Type B pancreatic cell (in vitro differentiated cells): ENCODE results near the gene SLC30A1. TPM values are rescaled to one million over a fixed set of nuclear protein-coding genes. Genes with fewer than 3 reads are reported as not detected.
A peak's percentile ranks its signal among the peaks of the same experiment; 100 is the strongest.

ENCODE experiments used
- DNase-seq: peaks from one replicate; pipeline ENCODE4 v3.0.0; 2021; ENCODE audit warnings: mixed read lengths; ENCODE audit not compliant: unreplicated experiment; ENCODE audit errors: extremely low spot score
- H3K27ac Mint-ChIP-seq: 2 replicates; pipeline ENCODE4 v1.8.0; 2021; ENCODE audit warnings: mild to moderate bottlenecking, mixed read lengths
- H3K27me3 Mint-ChIP-seq: 2 replicates; pipeline ENCODE4 v1.8.0; 2021; ENCODE audit warnings: mixed read lengths
- H3K36me3 Mint-ChIP-seq: 2 replicates; pipeline ENCODE4 v1.8.0; 2021; ENCODE audit warnings: mixed read lengths
- H3K4me1 Mint-ChIP-seq: one replicate; pipeline ENCODE4 v1.8.0; 2021; ENCODE audit warnings: mixed read lengths; ENCODE audit not compliant: unreplicated experiment
- H3K4me3 Mint-ChIP-seq: 2 replicates; pipeline ENCODE4 v1.8.0; 2021; ENCODE audit warnings: mild to moderate bottlenecking, mixed read lengths
- H3K9me3 Mint-ChIP-seq: 2 replicates; pipeline ENCODE4 v1.8.0; 2021; ENCODE audit warnings: mixed read lengths
- total RNA-seq: library from RNA; stranded (reverse); gene quantifications from 2 replicates; pipeline ENCODE4 v1.2.1, GENCODE V29; 2021; ENCODE audit warnings: low replicate concordance
- TF ChIP-seq, protein P1 (sequence below): fragments of 200-600 bp; sonication (generic); conservative IDR thresholded peaks from 2 replicates; pipeline ENCODE4 v1.5.0; 2021; ENCODE audit warnings: antibody characterized with exemption, mild to moderate bottlenecking

SLC30A1 gene
- total RNA-seq, 1 donor from 2014 or later, result 21.8 TPM

DNA sequence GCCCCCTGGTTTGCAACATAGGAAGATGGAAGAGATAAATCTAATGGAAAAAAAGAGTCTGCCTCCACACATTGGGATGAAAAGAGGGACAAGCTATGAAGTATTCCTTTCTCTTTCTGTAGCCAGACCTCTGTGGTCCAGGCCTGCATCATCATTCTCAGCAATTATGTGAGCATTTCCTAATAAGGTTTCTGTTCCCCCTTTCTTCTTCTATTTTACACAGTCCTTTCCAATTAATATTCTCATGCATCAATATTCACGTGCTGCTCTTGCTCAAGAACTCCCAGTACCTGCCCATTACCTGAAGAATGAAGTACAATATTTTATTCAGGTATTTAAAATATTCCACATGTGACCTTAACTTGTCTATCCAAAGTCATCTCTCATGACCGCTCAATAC, 8.2 kb upstream of the SLC30A1 start:
- Mint-ChIP-seq H3K4me1 (peaks cover 3% of the 10 kb centered on the region), H3K4me3 (no peak overlapping the region), H3K27me3 (no peaks in the 10 kb centered on the region), H3K36me3 (no peaks in the 10 kb centered on the region), H3K27ac (no peak overlapping the region), H3K9me3 (no peaks in the 10 kb centered on the region)
- DNase-seq, result no peak
- TF ChIP-seq, protein P1, sequence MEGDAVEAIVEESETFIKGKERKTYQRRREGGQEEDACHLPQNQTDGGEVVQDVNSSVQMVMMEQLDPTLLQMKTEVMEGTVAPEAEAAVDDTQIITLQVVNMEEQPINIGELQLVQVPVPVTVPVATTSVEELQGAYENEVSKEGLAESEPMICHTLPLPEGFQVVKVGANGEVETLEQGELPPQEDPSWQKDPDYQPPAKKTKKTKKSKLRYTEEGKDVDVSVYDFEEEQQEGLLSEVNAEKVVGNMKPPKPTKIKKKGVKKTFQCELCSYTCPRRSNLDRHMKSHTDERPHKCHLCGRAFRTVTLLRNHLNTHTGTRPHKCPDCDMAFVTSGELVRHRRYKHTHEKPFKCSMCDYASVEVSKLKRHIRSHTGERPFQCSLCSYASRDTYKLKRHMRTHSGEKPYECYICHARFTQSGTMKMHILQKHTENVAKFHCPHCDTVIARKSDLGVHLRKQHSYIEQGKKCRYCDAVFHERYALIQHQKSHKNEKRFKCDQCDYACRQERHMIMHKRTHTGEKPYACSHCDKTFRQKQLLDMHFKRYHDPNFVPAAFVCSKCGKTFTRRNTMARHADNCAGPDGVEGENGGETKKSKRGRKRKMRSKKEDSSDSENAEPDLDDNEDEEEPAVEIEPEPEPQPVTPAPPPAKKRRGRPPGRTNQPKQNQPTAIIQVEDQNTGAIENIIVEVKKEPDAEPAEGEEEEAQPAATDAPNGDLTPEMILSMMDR, result no peak

DNA sequence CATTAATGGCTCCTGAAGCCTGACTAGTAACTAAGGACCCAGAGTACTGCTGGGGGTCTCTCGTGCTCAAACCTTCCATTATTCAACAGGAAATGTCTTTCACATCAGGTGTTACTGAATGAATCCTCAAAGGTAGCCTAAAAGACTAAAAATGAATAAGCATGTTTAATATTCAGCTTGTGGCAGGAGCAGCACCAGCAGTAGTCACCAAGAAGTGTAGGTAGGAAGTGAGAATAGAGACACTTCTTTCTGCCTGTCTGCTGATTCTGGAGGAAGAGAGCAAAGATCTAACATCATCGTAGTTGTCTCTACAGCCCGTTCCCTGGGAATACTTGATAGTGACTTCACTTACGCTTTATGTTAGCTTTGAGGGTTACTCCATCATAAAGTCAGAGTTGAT, 7.6 kb upstream of the SLC30A1 start:
- no peaks in the 10 kb centered on the region for H3K4me1 Mint-ChIP-seq
- no peak for DNase-seq
- H3K27ac Mint-ChIP-seq, result no peak overlapping the region
- no peaks in the 10 kb centered on the region for H3K27me3 Mint-ChIP-seq
- TF ChIP-seq, protein P1, result no peak
- no peaks in the 10 kb centered on the region for H3K9me3 Mint-ChIP-seq
- H3K36me3 Mint-ChIP-seq, result no peaks in the 10 kb centered on the region
- no peak overlapping the region for H3K4me3 Mint-ChIP-seq

DNA sequence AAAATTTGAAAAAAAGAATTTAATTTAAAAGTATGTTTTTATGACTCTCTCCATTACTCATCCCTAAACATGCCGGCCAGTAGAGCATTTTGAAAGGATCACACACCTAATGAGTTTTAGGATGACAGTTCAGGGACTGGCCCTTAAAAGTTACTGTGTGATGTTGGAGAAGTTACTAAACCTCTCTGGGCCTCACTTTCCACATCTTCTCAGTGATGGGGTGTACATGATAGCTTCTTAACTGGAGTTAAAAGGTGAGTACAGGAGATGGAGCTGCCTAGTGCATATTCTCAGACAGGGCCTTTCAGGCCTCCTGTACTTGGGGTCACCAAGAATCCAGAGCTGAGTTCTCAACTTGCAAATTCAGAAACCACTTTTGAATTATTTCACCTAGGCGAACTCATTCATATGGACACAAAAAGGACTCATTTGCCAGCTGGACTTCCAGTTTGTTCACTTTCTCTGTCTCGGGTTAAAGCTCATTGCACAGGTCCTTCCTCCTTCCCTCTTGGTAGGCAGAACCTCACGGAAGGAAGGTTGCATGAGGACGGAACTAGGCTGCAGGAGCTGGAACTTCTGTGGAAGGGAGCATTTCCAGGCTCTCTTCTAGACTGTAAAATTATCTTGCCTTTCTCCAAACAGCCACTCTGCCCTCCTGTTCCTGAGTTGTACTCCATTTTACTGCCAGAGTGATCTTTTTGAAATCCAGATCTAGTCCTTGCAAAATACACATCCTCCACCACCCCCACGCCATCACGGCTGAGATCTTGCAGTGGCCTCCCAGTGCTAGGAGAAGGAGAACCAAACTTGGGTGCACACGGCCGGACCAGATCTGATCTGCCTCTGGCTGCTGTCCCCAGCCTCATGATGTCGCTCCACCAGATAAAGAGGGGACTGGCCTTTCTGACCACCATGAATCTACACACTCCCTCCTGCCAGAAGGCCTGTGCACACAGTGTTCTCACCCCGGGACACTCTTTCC, 4.3 kb upstream of the SLC30A1 start:
- Mint-ChIP-seq H3K27ac (no peak overlapping the region), H3K4me3 (no peak overlapping the region), H3K4me1 (peaks cover 13% of the 10 kb centered on the region), H3K9me3 (no peaks in the 10 kb centered on the region), H3K27me3 (no peaks in the 10 kb centered on the region), H3K36me3 (no peaks in the 10 kb centered on the region)
- DNase-seq, result no peak
- TF ChIP-seq, protein P1, result no peak

DNA sequence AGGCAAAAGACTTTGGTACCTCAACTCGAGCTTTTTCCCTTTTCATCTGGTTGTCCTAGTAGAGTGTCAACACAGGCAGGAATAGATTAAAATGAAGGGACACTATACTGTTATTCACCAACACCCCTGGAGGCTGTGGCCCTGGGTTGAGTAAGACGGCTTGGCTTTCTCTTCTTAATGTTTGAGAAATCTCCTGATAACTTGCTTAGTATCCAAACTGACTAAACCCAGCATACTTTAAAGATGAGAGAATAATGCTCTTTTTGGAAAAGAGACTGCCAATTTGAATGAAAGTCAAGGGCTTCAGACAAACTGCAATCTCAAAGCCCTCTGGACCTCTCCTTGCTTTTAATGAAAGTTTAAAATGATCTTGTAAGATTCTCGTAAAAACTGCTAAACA, 2.6 kb upstream of the SLC30A1 start:
- no peak for DNase-seq
- H3K27ac Mint-ChIP-seq, result no peak overlapping the region
- H3K4me3 Mint-ChIP-seq, result no peak overlapping the region
- TF ChIP-seq, protein P1, result no peak
- peaks cover 5% of the 10 kb centered on the region for H3K36me3 Mint-ChIP-seq
- H3K4me1 Mint-ChIP-seq, result peaks cover 14% of the 10 kb centered on the region
- H3K27me3 Mint-ChIP-seq, result no peaks in the 10 kb centered on the region
- H3K9me3 Mint-ChIP-seq, result no peaks in the 10 kb centered on the region

DNA sequence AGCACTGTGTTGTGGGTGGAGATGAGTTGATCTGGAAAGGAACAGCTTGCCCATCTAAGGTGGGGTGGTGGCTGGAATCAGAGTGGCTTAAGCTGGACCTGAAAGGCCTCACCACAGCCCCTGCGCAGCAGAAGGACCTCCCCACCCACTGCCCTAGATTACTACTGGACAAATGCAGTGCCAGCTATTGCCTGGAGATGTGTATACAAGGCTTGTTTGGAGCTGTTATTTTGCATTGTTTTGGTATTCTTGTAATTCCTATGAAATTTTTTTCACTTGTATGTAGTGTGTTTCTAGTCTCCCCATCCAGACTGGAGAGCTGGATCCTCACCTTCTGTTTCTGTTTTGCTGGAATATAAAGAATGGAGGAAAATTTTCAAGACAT, 1.3 kb upstream of the SLC30A1 start:
- TF ChIP-seq, protein P1, result no peak
- Mint-ChIP-seq H3K9me3 (no peaks in the 10 kb centered on the region), H3K4me3 (peak overlapping the region; percentile 91), H3K27me3 (no peaks in the 10 kb centered on the region), H3K27ac (peak overlapping the region; percentile 88), H3K4me1 (peaks cover 23% of the 10 kb centered on the region), H3K36me3 (peaks cover 5% of the 10 kb centered on the region)
- no peak for DNase-seq
